Measurements from ENCODE around the gene RECQL5.
A peak's percentile ranks its signal among the peaks of the same experiment; 100 is the strongest.

Gene RECQL5

GRCh38 chr17:75666959-75667790, at the start of gene RECQL5, which contains the start of gene SAP30BP:
RECQL5 (minus strand) TSS chr17:75667154; CDS start chr17:75666557, 597 bp downstream.
SAP30BP (plus strand) TSS chr17:75667338; CDS start chr17:75667373, 35 bp downstream.
- peak; percentile 38; the same call in 1 of the 2 replicates for TF ChIP-seq L3MBTL2 (conservative IDR thresholded peaks at IDR 0.05)
- TF ChIP-seq NFRKB (IDR thresholded peaks at IDR 0.05): no peak
- TF ChIP-seq ELF4 (IDR thresholded peaks at IDR 0.05): peak; percentile 85
- no peak for TF ChIP-seq ZNF384 (IDR thresholded peaks at IDR 0.05)
- DNase-seq (ENCODE audit: extremely low spot score): peak; percentile 98
- CTCF ChIA-PET: interaction anchor here (0.7 to 1.3 kb wide), 6 partner anchors 8 to 183 kb away, joined by 3 to 5 read pairs (median 3); no protein-coding TSS in a partner anchor
- POLR2A ChIA-PET: interaction anchor here (0.5 to 2.7 kb wide), 14 partner anchors 8 to 113 kb away, joined by 3 to 14 read pairs (median 4); partner anchors contain the start of gene SMIM5

DNA sequence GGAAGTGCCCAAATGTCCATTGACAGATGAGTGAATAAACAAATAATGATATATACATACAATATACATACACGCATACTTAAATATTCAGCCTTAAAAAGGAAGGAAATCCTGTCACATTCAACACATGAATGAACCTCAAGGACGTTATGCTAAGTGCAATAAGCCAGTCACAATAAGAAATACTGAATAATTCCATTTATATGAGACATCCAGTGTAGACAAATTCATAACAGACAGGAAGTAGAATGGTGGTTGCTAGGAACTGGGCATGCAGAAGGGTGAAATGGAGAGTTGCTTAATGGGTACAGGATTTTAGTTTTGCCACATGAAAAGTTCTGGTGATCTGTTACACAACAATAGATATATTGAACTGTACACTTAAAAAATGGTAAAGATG, 45.5 kb upstream of the RECQL5 start:
- POLR2A ChIA-PET: no interaction called here
- CTCF ChIA-PET: no interaction called here
- TF ChIP-seq LEF1 (IDR thresholded peaks at IDR 0.05; ENCODE audit: borderline replicate concordance): no peak
- TF ChIP-seq ARNT (IDR thresholded peaks at IDR 0.05): no peak
- no peak for TF ChIP-seq SP1 (IDR thresholded peaks at IDR 0.05)
- TF ChIP-seq BHLHE40 (IDR thresholded peaks at IDR 0.05; ENCODE audit: borderline replicate concordance): no peak
- TF ChIP-seq, protein P1, sequence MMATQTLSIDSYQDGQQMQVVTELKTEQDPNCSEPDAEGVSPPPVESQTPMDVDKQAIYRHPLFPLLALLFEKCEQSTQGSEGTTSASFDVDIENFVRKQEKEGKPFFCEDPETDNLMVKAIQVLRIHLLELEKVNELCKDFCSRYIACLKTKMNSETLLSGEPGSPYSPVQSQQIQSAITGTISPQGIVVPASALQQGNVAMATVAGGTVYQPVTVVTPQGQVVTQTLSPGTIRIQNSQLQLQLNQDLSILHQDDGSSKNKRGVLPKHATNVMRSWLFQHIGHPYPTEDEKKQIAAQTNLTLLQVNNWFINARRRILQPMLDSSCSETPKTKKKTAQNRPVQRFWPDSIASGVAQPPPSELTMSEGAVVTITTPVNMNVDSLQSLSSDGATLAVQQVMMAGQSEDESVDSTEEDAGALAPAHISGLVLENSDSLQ (IDR thresholded peaks at IDR 0.05): no peak
- no peak for TF ChIP-seq FOXK2 (IDR thresholded peaks at IDR 0.05)
- TF ChIP-seq HDGF (IDR thresholded peaks at IDR 0.05; ENCODE audit: borderline replicate concordance): no peak
- TF ChIP-seq L3MBTL2 (conservative IDR thresholded peaks at IDR 0.05): no peak
- TF ChIP-seq TARDBP (IDR thresholded peaks at IDR 0.05): no peak
- TF ChIP-seq ELF4 (IDR thresholded peaks at IDR 0.05): no peak
- TF ChIP-seq FOXM1 (IDR thresholded peaks at IDR 0.05; ENCODE audit: borderline replicate concordance): no peak
- TF ChIP-seq NFRKB (IDR thresholded peaks at IDR 0.05): no peak
- TF ChIP-seq SUZ12 (IDR thresholded peaks at IDR 0.05): no peak
- no peak for TF ChIP-seq FOXA1 (IDR thresholded peaks at IDR 0.05)
- TF ChIP-seq ZNF384 (IDR thresholded peaks at IDR 0.05): no peak
- no peak for DNase-seq (ENCODE audit: extremely low spot score)

DNA sequence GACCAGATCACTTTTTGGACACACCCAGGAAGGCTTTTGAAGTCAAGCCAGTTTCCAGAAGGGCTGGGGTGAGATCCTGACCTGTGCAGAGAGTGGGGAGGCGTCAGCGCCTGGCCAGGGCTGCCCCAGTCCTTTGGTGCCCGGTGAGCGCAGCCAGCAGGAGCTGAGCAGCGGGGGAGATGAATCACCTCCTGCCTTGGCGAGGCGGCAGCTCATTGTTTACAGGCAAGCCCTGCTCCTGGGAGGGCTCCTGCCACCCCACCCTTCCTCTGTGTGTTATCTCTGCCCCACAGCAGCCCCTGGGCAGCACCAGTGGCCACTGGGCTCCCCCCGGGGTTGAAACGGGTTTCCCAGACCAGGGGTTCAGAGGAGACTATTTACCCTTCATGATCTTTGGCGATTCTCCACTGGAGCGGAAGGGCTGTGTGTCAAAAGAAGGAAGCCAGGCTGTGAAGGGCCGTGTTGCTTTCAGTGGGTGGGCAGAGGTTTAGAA, 40.2 kb upstream of the RECQL5 start:
- no peak for DNase-seq (ENCODE audit: extremely low spot score)
- ChIA-PET POLR2A (no interaction called here), CTCF (interaction anchor here (0.6 kb wide), 1 partner anchor 8 kb away, joined by 3 read pairs; no protein-coding TSS in a partner anchor)
- TF ChIP-seq FOXK2 (IDR thresholded peaks at IDR 0.05): no peak
- no peak for TF ChIP-seq FOXA1 (IDR thresholded peaks at IDR 0.05)
- no peak for TF ChIP-seq ZNF384 (IDR thresholded peaks at IDR 0.05)
- TF ChIP-seq CTBP1 (IDR thresholded peaks at IDR 0.05; ENCODE audit: borderline replicate concordance): no peak
- TF ChIP-seq LEF1 (IDR thresholded peaks at IDR 0.05; ENCODE audit: borderline replicate concordance): no peak
- no peak for TF ChIP-seq SP1 (IDR thresholded peaks at IDR 0.05)
- no peak for TF ChIP-seq FOXM1 (IDR thresholded peaks at IDR 0.05; ENCODE audit: borderline replicate concordance)
- no peak for TF ChIP-seq BHLHE40 (IDR thresholded peaks at IDR 0.05; ENCODE audit: borderline replicate concordance)
- TF ChIP-seq, protein P1 (IDR thresholded peaks at IDR 0.05): no peak
- no peak for TF ChIP-seq SUZ12 (IDR thresholded peaks at IDR 0.05)
- no peak for TF ChIP-seq HDGF (IDR thresholded peaks at IDR 0.05; ENCODE audit: borderline replicate concordance)

DNA sequence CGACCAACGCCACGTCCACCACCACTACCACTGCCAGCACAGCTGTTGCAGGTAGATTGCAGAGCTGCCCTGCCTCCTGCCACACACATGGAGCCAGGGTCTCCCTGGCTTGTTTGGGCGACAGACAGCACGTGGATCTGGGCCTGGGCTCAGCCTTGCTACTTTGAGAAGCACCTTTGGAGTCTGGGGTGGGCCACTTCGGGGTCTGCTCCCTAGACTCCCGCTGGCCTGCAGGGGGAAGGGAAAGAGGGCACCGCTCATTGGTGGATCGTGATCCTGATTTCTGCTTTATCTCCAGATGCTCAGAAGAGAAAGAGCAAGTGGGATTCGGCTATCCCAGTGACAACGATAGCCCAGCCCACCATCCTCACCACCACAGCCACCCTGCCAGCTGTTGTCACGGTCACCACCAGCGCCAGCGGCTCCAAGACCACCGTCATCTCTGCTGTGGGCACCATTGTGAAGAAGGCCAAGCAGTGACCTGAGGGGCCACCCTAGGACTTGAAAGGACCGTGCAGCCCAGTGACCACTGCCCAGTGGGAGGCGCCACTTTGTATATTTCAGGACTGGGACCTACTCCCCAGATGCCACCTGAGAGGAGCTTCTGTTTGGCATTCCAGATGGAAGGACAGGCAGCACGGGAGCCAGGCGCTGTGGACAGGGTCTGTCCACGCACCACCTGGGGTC, 39.2 kb upstream of the RECQL5 start:
- ChIA-PET POLR2A (no interaction called here), CTCF (interaction anchor here (0.6 kb wide), 1 partner anchor 9 kb away, joined by 3 read pairs; no protein-coding TSS in a partner anchor)
- TF ChIP-seq ELF4 (IDR thresholded peaks at IDR 0.05): no peak
- no peak for TF ChIP-seq L3MBTL2 (conservative IDR thresholded peaks at IDR 0.05)
- no peak for DNase-seq (ENCODE audit: extremely low spot score)

- no peak for TF ChIP-seq SP1 (IDR thresholded peaks at IDR 0.05)
- TF ChIP-seq CTBP1 (IDR thresholded peaks at IDR 0.05; ENCODE audit: borderline replicate concordance): no peak
- no peak for TF ChIP-seq LEF1 (IDR thresholded peaks at IDR 0.05; ENCODE audit: borderline replicate concordance)
- TF ChIP-seq SUZ12 (IDR thresholded peaks at IDR 0.05): no peak
- no peak for TF ChIP-seq FOXA1 (IDR thresholded peaks at IDR 0.05)
- no peak for TF ChIP-seq BHLHE40 (IDR thresholded peaks at IDR 0.05; ENCODE audit: borderline replicate concordance)
- TF ChIP-seq ZNF384 (IDR thresholded peaks at IDR 0.05): no peak
- no peak for TF ChIP-seq L3MBTL2 (conservative IDR thresholded peaks at IDR 0.05)
- no peak for TF ChIP-seq FOXM1 (IDR thresholded peaks at IDR 0.05; ENCODE audit: borderline replicate concordance)
- TF ChIP-seq ELF4 (IDR thresholded peaks at IDR 0.05): no peak
- TF ChIP-seq TARDBP (IDR thresholded peaks at IDR 0.05): no peak
- no peak for TF ChIP-seq FOXK2 (IDR thresholded peaks at IDR 0.05)
- TF ChIP-seq NFRKB (IDR thresholded peaks at IDR 0.05): no peak
- TF ChIP-seq, protein P1 (IDR thresholded peaks at IDR 0.05): no peak
- TF ChIP-seq ARNT (IDR thresholded peaks at IDR 0.05): no peak
- no peak for TF ChIP-seq HDGF (IDR thresholded peaks at IDR 0.05; ENCODE audit: borderline replicate concordance)
- DNase-seq (ENCODE audit: extremely low spot score): no peak
- ChIA-PET CTCF (interaction anchor here (0.6 kb wide), 1 partner anchor 11 kb away, joined by 3 read pairs; no protein-coding TSS in a partner anchor), POLR2A (no interaction called here)
Measured at GRCh38 chr17:75704963-75705875, 38.3 kb upstream of the RECQL5 start.

All from HEK293T (cell line).